ENCODE data around the gene ARL13B. TPM values are rescaled to one million over a fixed set of nuclear protein-coding genes. Genes with fewer than 3 reads are reported as not detected.
A peak's percentile ranks its signal among the peaks of the same experiment; 100 is the strongest.
"Not testable (repeated sequence)": the region's sequence is repeated elsewhere in the genome, so short reads cannot be mapped to it uniquely, and the experiment has no call there.

ARL13B gene
- total RNA-seq: 13.5 TPM

DNA sequence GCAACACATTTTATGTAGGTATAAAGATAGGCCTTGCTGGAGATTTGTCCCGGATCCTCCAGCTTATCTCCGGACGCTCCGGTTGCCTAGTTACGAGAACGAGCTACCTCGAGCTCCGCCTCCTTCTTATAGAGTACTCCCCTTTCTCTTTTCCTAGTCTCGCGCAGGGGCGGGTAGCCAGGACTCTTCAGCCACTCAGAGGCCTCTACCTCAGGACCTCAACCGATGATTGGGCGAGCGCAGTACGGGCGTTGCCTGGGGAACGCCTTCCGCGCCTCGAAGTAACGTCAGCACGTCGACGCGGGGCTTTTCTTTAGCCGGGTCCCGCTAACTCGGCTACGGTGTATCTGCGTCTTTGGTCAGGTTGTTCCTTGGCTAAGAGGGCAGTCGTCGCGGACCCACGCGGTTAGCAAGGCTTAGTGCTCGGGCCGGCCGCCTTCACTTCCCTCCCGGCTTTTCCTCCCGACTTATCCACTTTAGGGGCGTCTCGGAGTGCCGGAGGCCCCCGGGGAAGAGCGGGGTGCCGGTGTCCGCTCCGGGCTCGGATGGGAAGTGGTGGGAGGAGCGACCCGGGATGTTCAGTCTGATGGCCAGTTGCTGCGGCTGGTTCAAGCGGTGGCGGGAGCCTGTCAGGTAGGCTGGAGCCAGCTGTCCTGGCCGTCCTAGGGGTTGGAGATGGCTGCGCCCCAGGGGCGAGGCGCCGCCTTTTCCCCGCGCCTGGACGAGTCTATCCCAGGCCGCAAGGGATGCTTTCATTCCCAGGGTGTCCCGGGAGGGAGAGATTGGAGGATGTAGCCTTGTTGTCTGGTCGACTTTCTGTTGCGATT, at the start of gene ARL13B:
ARL13B (plus strand) TSS at position 306 of the 827 bp plus-strand sequence; CDS start at position 575, 269 bp downstream.
- peak within 1 kb of the TSS; percentile 79 for H3K27ac ChIP-seq
- H3K27me3 ChIP-seq: no peaks in the 10 kb centered on the region
- peak; percentile 88 to 96 for TF ChIP-seq POLR2AphosphoS5 (IDR thresholded peaks at IDR 0.05; ENCODE audit: insufficient read depth in 1 of 2, low read depth in 1 of 2)
- TF ChIP-seq POLR2A (IDR thresholded peaks at IDR 0.05): peak in 1 of 2 donors; percentile 75
- TF ChIP-seq, protein P1, sequence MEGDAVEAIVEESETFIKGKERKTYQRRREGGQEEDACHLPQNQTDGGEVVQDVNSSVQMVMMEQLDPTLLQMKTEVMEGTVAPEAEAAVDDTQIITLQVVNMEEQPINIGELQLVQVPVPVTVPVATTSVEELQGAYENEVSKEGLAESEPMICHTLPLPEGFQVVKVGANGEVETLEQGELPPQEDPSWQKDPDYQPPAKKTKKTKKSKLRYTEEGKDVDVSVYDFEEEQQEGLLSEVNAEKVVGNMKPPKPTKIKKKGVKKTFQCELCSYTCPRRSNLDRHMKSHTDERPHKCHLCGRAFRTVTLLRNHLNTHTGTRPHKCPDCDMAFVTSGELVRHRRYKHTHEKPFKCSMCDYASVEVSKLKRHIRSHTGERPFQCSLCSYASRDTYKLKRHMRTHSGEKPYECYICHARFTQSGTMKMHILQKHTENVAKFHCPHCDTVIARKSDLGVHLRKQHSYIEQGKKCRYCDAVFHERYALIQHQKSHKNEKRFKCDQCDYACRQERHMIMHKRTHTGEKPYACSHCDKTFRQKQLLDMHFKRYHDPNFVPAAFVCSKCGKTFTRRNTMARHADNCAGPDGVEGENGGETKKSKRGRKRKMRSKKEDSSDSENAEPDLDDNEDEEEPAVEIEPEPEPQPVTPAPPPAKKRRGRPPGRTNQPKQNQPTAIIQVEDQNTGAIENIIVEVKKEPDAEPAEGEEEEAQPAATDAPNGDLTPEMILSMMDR (IDR thresholded peaks at IDR 0.05): no peak
- intact Hi-C loops (cut with DNase I): no loop called here
- H3K4me1 ChIP-seq: peaks cover 11% of the 10 kb centered on the region
- DNase-seq (ENCODE audit: extremely low spot score in 2 of 2): peak; percentile 97 to 99
- H3K9me3 ChIP-seq: no peaks in the 10 kb centered on the region
- peak within 1 kb of the TSS; percentile 65 to 72 for H3K4me3 ChIP-seq
- H3K36me3 ChIP-seq: no peaks in the 10 kb centered on the region

DNA sequence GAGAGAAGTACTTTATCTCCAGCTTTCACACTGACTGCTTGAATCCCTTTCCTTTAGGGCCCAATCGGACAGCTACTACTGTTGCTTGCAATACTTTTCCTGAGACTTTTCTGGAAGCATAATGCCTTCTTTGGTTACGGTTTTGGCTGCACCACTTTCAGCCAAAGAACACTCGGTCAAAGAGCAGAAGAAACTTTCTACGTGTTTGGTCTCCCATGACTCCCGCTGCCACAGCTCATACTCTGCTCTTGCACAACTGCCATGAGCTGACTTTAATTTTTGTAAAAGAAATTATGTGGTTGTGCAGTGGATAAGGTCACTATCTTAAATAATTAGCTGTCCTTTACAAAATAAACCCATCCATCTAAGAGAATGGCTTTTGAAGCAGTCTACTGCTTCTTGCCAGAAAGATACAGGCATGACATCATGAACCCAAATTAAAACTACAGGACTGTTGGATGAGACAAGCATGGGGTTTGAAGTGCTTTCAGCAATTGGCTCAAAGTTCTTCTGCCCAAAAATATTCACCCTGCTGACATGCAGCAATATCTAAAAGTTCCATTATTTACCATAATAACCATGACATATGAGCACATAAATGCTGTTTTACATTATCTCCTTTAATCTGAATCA, 48.2 kb upstream of the ARL13B start:
- TF ChIP-seq, protein P1 (IDR thresholded peaks at IDR 0.05): no peak
- TF ChIP-seq POLR2AphosphoS5 (IDR thresholded peaks at IDR 0.05; ENCODE audit: insufficient read depth in 1 of 2, low read depth in 1 of 2) (no peak), POLR2A (IDR thresholded peaks at IDR 0.05) (no peak)
- Histone ChIP-seq H3K27me3 (no peaks in the 10 kb centered on the region), H3K4me3 (no peak overlapping the region), H3K4me1 (no peaks in the 10 kb centered on the region), H3K27ac (no peak overlapping the region), H3K9me3 (no peaks in the 10 kb centered on the region), H3K36me3 (no peaks in the 10 kb centered on the region)
- DNase-seq (ENCODE audit: extremely low spot score in 2 of 2): no peak
- intact Hi-C loops (cut with DNase I): no loop called here

DNA sequence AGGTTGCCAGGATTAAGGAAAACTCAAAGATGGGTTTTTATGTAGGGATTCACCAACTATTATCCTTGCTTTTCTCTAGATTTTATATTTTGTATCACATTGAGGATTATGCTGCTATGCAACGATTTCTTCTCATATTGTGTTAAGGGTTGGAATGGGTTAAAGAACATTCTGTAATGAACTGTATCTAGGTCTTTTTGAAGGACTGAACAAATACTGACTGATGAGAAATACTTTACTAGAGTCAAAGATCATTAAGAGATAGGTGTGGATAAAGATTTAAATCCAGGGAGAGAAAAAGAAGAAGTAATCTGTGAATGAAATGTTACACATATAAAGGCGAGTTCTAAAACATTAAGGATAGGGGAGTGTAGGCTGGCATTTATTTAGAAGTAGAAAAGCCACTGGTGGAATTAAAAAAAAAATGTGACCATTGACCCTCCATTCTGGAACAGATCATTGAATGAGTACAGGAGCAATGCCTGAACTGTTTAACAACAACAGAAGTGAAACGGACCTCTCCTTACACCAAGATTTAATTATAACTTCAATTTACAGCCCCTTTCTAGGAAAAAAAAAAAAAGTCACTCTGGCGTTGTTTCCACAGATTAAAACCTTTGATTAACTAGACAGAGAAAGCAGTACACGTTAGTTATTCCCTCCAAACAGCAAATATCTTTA, 45.4 kb upstream of the ARL13B start:
- no peaks in the 10 kb centered on the region for H3K4me1 ChIP-seq
- H3K36me3 ChIP-seq: no peaks in the 10 kb centered on the region
- H3K27me3 ChIP-seq: no peaks in the 10 kb centered on the region
- no peak for TF ChIP-seq POLR2AphosphoS5 (IDR thresholded peaks at IDR 0.05; ENCODE audit: insufficient read depth in 1 of 2, low read depth in 1 of 2)
- TF ChIP-seq POLR2A (IDR thresholded peaks at IDR 0.05): no peak
- TF ChIP-seq, protein P1 (IDR thresholded peaks at IDR 0.05): no peak
- no peak overlapping the region for H3K27ac ChIP-seq
- intact Hi-C loops (cut with DNase I): no loop called here
- no peaks in the 10 kb centered on the region for H3K9me3 ChIP-seq
- H3K4me3 ChIP-seq: no peak overlapping the region
- DNase-seq (ENCODE audit: extremely low spot score in 2 of 2): no peak

DNA sequence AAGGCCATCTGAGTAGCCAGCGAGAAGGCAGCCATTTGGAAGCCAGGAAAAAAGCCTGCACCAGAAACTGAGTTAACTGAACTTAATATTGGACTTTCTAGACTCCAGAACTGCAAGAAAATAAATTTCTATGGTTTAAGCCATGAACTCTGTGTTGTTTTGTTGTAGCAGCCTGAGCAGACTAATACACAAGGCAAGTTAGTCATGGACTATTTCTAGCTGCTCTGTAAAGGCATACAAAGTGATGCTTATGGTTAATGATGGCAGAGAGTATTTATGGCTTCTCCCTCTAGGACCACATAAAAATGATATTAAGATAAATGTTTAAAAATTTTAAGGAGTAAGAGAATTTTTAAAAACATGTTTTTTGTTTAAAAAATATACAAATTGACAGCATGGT, 43.4 kb upstream of the ARL13B start:
- no peak overlapping the region for H3K4me3 ChIP-seq
- H3K9me3 ChIP-seq: no peaks in the 10 kb centered on the region
- TF ChIP-seq POLR2A (IDR thresholded peaks at IDR 0.05) (no peak), POLR2AphosphoS5 (IDR thresholded peaks at IDR 0.05; ENCODE audit: insufficient read depth in 1 of 2, low read depth in 1 of 2) (no peak)
- TF ChIP-seq, protein P1 (IDR thresholded peaks at IDR 0.05): no peak
- no peaks in the 10 kb centered on the region for H3K27me3 ChIP-seq
- DNase-seq (ENCODE audit: extremely low spot score in 2 of 2): no peak
- H3K27ac ChIP-seq: no peak overlapping the region
- H3K4me1 ChIP-seq: no peaks in the 10 kb centered on the region
- no peaks in the 10 kb centered on the region for H3K36me3 ChIP-seq
- intact Hi-C loops (cut with DNase I): no loop called here

DNA sequence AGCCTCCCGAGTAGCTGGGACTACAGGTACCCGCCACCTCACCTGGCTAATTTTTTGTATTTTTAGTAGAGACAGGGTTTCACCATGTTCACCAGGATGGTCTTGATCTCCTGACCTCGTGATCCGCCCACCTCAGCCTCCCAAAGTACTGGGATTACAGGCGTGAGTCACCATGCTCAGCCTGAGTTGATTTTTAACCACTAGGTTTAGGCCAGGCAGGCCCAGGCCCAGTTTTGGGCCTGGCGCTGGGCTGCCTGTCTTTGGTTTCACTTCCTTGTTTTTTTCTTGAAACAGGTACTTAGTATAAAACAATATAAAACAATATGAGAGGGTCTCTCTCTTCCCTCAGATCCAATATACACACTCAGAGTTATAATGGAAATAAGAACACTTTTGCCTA, 42.5 kb upstream of the ARL13B start:
- intact Hi-C loops (cut with DNase I); H3K4me1 ChIP-seq; DNase-seq (ENCODE audit: extremely low spot score in 2 of 2); H3K4me3 ChIP-seq; H3K9me3 ChIP-seq; H3K36me3 ChIP-seq; H3K27me3 ChIP-seq; H3K27ac ChIP-seq: not testable (repeated sequence)

DNA sequence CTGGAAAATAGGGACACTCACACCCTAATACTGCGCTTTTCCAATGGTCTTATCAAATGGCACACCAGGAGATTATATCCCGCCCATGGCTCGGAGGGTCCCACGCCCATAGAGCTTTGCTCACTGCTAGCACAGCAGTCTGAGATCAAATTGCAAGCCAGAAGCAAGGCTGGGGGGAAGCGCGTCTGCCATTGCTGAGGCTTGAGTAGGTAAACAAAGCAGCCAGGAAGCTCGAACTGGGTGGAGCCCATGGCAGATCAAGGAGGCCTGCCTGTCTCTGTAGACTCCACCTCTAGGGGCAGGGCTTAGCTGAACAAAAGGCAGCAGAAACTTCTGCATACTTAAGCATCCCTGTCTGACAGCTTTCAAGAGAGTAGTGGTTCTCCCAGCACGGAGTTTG, 30.0 kb upstream of the ARL13B start:
- H3K4me1 ChIP-seq; H3K27ac ChIP-seq; H3K9me3 ChIP-seq; H3K36me3 ChIP-seq; intact Hi-C loops (cut with DNase I); DNase-seq (ENCODE audit: extremely low spot score in 2 of 2); H3K27me3 ChIP-seq; H3K4me3 ChIP-seq: not testable (repeated sequence)

All from vagina (tissue), 2 donors.